SK-N-SH (cell line): ENCODE measurements around the gene DYNLT2B. TPM values are rescaled to one million over a fixed set of nuclear protein-coding genes. Genes with fewer than 3 reads are reported as not detected.

ENCODE experiments used
- CTCF ChIA-PET: fragments of 300-600, 350-600 bp; formaldehyde crosslinking; extraction: SDS; loops from one replicate; lab custom pipeline; 2021; lab: Yijun Ruan, JAX
- POLR2A ChIA-PET: fragments of 350-600 bp; sonication (Branson Sonifier 250); formaldehyde crosslinking; extraction: SDS; loops from one replicate; lab custom pipeline; 2020; ENCODE audit warnings: antibody characterized with exemption, inconsistent platforms; lab: Yijun Ruan, JAX
- DNase-seq: peaks from one replicate; pipeline ENCODE4 v3.0.0; 2012
- H2AFZ ChIP-seq: fragments of 200-600 bp; sonication (generic); 2 replicates; pipeline ENCODE4 v1.8.1; 2016; ENCODE audit warnings: antibody characterized with exemption, mild to moderate bottlenecking, low read depth
- H3F3A ChIP-seq: fragments of 200-600 bp; sonication (generic); replicated peaks from 2 replicates; pipeline ENCODE3; 2016; ENCODE audit warnings: antibody characterized with exemption, mild to moderate bottlenecking; ENCODE audit not compliant: insufficient read depth
- H3K27ac ChIP-seq, 2 experiments: fragments of 200-500 bp in 1 of 2; fragments of 200-600 bp in 1 of 2; sonication (Bioruptor generic) in 1 of 2; sonication (generic), shearing (Covaris generic) in 1 of 2; 2 replicates each; pipeline versions ENCODE4 v1.5.1 to v1.6.1; 2014 to 2016; ENCODE audit warnings: low read depth in 2 of 2, inconsistent platforms in 1 of 2, low read length in 1 of 2, mild to moderate bottlenecking in 1 of 2, mixed read lengths in 1 of 2
- H3K27me3 ChIP-seq: fragments of 200-600 bp; sonication (generic), shearing (Covaris generic); 2 replicates; pipeline ENCODE4 v1.6.1; 2016; ENCODE audit warnings: mixed run types; ENCODE audit not compliant: insufficient read depth
- H3K36me3 ChIP-seq, 2 experiments: fragments of 200-500 bp in 1 of 2; fragments of 200-600 bp in 1 of 2; sonication (Bioruptor generic) in 1 of 2; sonication (generic) in 1 of 2; replicated peaks in 1 of 2; 2 replicates each; pipeline versions ENCODE3 to v1.5.1; 2014 to 2016; ENCODE audit warnings: low read length in 1 of 2, mild to moderate bottlenecking in 1 of 2; ENCODE audit not compliant: insufficient read depth in 2 of 2, control insufficient read depth in 1 of 2
- H3K4me1 ChIP-seq, 2 experiments: fragments of 200-500 bp in 1 of 2; fragments of 200-600 bp in 1 of 2; sonication (Bioruptor generic) in 1 of 2; sonication (generic), shearing (Covaris generic) in 1 of 2; 2 replicates each; pipeline versions ENCODE4 v1.5.1 to v1.6.1; 2014 to 2016; ENCODE audit warnings: low read depth in 1 of 2, low read length in 1 of 2, mixed run types in 1 of 2; ENCODE audit not compliant: insufficient read depth in 2 of 2, control insufficient read depth in 1 of 2
- H3K4me2 ChIP-seq: fragments of 200-600 bp; sonication (generic), shearing (Covaris generic); 2 replicates; pipeline ENCODE4 v1.6.1; 2017; ENCODE audit warnings: mixed run types
- H3K4me3 ChIP-seq, 2 experiments: fragments of 200-500 bp in 1 of 2; fragments of 200-600 bp in 1 of 2; sonication (Bioruptor generic) in 1 of 2; sonication (generic), shearing (Covaris generic) in 1 of 2; 2 replicates each; pipeline versions ENCODE4 v1.5.1 to v1.8.1; 2014 to 2016; ENCODE audit warnings: low read depth in 2 of 2, inconsistent platforms in 1 of 2, low read length in 1 of 2, mild to moderate bottlenecking in 1 of 2, mixed read lengths in 1 of 2, moderate library complexity in 1 of 2
- H3K79me2 ChIP-seq: fragments of 200-600 bp; sonication (generic); 2 replicates; pipeline ENCODE4 v1.8.1; 2017; ENCODE audit warnings: mild to moderate bottlenecking; ENCODE audit not compliant: insufficient read depth
- H3K9ac ChIP-seq: fragments of 200-600 bp; sonication (generic); 2 replicates; pipeline ENCODE4 v1.6.1; 2017; ENCODE audit warnings: mixed run types
- H3K9me2 ChIP-seq: fragments of 200-600 bp; sonication (generic); 2 replicates; pipeline ENCODE4 v1.6.1; 2017; ENCODE audit warnings: mixed run types
- H3K9me3 ChIP-seq: fragments of 200-600 bp; sonication (generic); 2 replicates; pipeline ENCODE4 v1.6.1; 2017; ENCODE audit warnings: mixed run types, mild to moderate bottlenecking, moderate library complexity
- H4K20me1 ChIP-seq: fragments of 200-600 bp; sonication (generic); 2 replicates; pipeline ENCODE4 v1.6.1; 2017; ENCODE audit warnings: mild to moderate bottlenecking, mixed run types; ENCODE audit not compliant: insufficient read depth
- CHD2 ChIP-seq: fragments of 150-350 bp; IDR thresholded peaks from 2 replicates; pipeline ENCODE4 v1.6.1; 2018; ENCODE audit warnings: low read length; ENCODE audit not compliant: partially characterized antibody
- ELF1 ChIP-seq: IDR thresholded peaks from 2 replicates; pipeline ENCODE4 v1.4.0; 2012
- FOXM1 ChIP-seq: IDR thresholded peaks from 2 replicates; pipeline ENCODE4 v1.4.0; 2012; ENCODE audit warnings: low read depth, mild to moderate bottlenecking
- GABPA ChIP-seq: IDR thresholded peaks from 2 replicates; pipeline ENCODE4 v1.4.0; 2012; ENCODE audit warnings: low read depth, mild to moderate bottlenecking
- GATA2 ChIP-seq: sonication (generic); formaldehyde crosslinking; IDR thresholded peaks from 2 replicates; pipeline ENCODE4 v1.5.0; 2020; ENCODE audit warnings: mild to moderate bottlenecking, missing genetic modification reagents
- IRF3 ChIP-seq: fragments of 150-350 bp; IDR thresholded peaks from 2 replicates; pipeline ENCODE4 v1.6.1; 2016; ENCODE audit warnings: mild to moderate bottlenecking, low read depth, low read length
- JUND ChIP-seq: IDR thresholded peaks from 2 replicates; pipeline ENCODE4 v1.4.0; 2012
- MAX ChIP-seq: IDR thresholded peaks from 2 replicates; pipeline ENCODE4 v1.4.0; 2012; ENCODE audit warnings: low read depth
- MXI1 ChIP-seq: IDR thresholded peaks from 2 replicates; pipeline ENCODE4 v1.6.1; 2012; ENCODE audit warnings: mild to moderate bottlenecking, low read depth, low read length, improper control_type of control experiment
- NRF1 ChIP-seq: IDR thresholded peaks from 2 replicates; pipeline ENCODE4 v1.6.1; 2012; ENCODE audit warnings: low read depth, mild to moderate bottlenecking, low read length
- PBX3 ChIP-seq: IDR thresholded peaks from 2 replicates; pipeline ENCODE4; 2012
- POLR2AphosphoS5 ChIP-seq: IDR thresholded peaks from 2 replicates; pipeline ENCODE4 v1.6.1; 2012; ENCODE audit warnings: low read depth, low read length
- RAD21 ChIP-seq: IDR thresholded peaks from 2 replicates; pipeline ENCODE4 v1.6.1; 2012; ENCODE audit warnings: mild to moderate bottlenecking, low read length
- REST ChIP-seq: IDR thresholded peaks from 2 replicates; pipeline ENCODE4 v1.6.1; 2012; ENCODE audit warnings: mild to moderate bottlenecking, low read depth, low read length, moderate library complexity
- RXRA ChIP-seq: IDR thresholded peaks from 2 replicates; pipeline ENCODE4 v1.4.0; 2012; ENCODE audit warnings: low read depth, mild to moderate bottlenecking, borderline replicate concordance
- SIN3A ChIP-seq: IDR thresholded peaks from 2 replicates; pipeline ENCODE4 v1.6.1; 2012; ENCODE audit warnings: low read depth, mild to moderate bottlenecking, low read length, moderate library complexity, borderline replicate concordance
- SMC3 ChIP-seq: IDR thresholded peaks from 2 replicates; pipeline ENCODE4 v1.6.1; 2012; ENCODE audit warnings: low read depth, low read length, improper control_type of control experiment
- TCF12 ChIP-seq: IDR thresholded peaks from 2 replicates; pipeline ENCODE4 v1.4.0; 2012
- TEAD4 ChIP-seq: IDR thresholded peaks from 2 replicates; pipeline ENCODE4 v1.4.0; 2012; ENCODE audit warnings: mild to moderate bottlenecking, borderline replicate concordance; ENCODE audit not compliant: insufficient read depth
- USF1 ChIP-seq: IDR thresholded peaks from 2 replicates; pipeline ENCODE4 v1.4.0; 2012; ENCODE audit warnings: low read depth, borderline replicate concordance
- USF2 ChIP-seq: fragments of 150-350 bp; IDR thresholded peaks from 2 replicates; pipeline ENCODE4 v1.6.1; 2017; ENCODE audit warnings: antibody characterized with exemption, low read length, low read depth, borderline replicate concordance
- ZBTB33 ChIP-seq: IDR thresholded peaks from 2 replicates; pipeline ENCODE4 v1.4.0; 2012; ENCODE audit warnings: low read depth, borderline replicate concordance
- WGBS: methylation state at CpG from one replicate; pipeline ENCODE4 v1.1.6; 2017; ENCODE audit warnings: low lambda C conversion rate; 5-methylcytosine and 5-hydroxymethylcytosine counted together
- polyA plus RNA-seq, 3 experiments: library from polyadenylated mRNA; depleted of rRNA; stranded (reverse); fragments of >200 nt; gene quantifications; 2 replicates each; pipeline ENCODE4 v1.2.3, GENCODE V29; 2012

Gene DYNLT2B
- polyA plus RNA-seq (2012; rRNA removed) = 30.6 and 31.7 TPM in 2 replicates
- polyA plus RNA-seq (2012; cell fraction: cytosol; rRNA removed) = 35.1 and 38.1 TPM in 2 replicates
- 16.4 and 20.6 TPM in 2 replicates for polyA plus RNA-seq (2012; cell fraction: nucleus; rRNA removed)

- H3K79me2 ChIP-seq = peaks cover 15% of the 10 kb centered on the region
- peak within 1 kb of the TSS; percentile 89 for H2AFZ ChIP-seq
- peaks cover 10% of the 10 kb centered on the region for H3F3A ChIP-seq
- 3% methylated on average over 6 of the region's 92 CpGs for WGBS
- ChIA-PET POLR2A (interaction anchor here (0.7 to 1.5 kb wide), 5 partner anchors 33 to 211 kb away, joined by 3 to 7 read pairs (median 4); partner anchors contain the start of gene UBXN7), CTCF (interaction anchor here (0.6 to 0.7 kb wide), 2 partner anchors 35 to 1184 kb away, joined by 3 to 4 read pairs; no protein-coding TSS in a partner anchor)
- peak; percentile 99 for DNase-seq
- H3K36me3 ChIP-seq = peaks cover 0 to 4% of the 10 kb centered on the region in 2 experiments
- no peaks in the 10 kb centered on the region for H4K20me1 ChIP-seq
- peak within 1 kb of the TSS; percentile 94 for H3K9ac ChIP-seq
- peak within 1 kb of the TSS; percentile 83 for H3K4me2 ChIP-seq
- no peaks in the 10 kb centered on the region for H3K9me3 ChIP-seq
- H3K27ac ChIP-seq = peak within 1 kb of the TSS; percentile 90 to 93
- H3K4me3 ChIP-seq = peak within 1 kb of the TSS; percentile 60 to 93
- H3K9me2 ChIP-seq = no peaks in the 10 kb centered on the region
- no peaks in the 10 kb centered on the region; a peak in 1 of 4 replicates for H3K4me1 ChIP-seq
- no peaks in the 10 kb centered on the region for H3K27me3 ChIP-seq
- 0 out of 2 replicates have a peak, but pooled peaks have one; percentile 12 for TF ChIP-seq PBX3
- TF ChIP-seq MXI1 = peak; percentile 79
- no peak for TF ChIP-seq GABPA
- TF ChIP-seq SIN3A = 0 out of 2 replicates have a peak, but pooled peaks have one; percentile 37
- TF ChIP-seq CHD2 = peak; percentile 61
- no peak for TF ChIP-seq RXRA
- no peak for TF ChIP-seq USF1
- peak; percentile 89 for TF ChIP-seq POLR2AphosphoS5
- no peak for TF ChIP-seq USF2
- TF ChIP-seq REST = no peak
- no peak for TF ChIP-seq SMC3
- TF ChIP-seq RAD21 = no peak; the same call in 1 of the 2 replicates
- no peak for TF ChIP-seq ZBTB33
- TF ChIP-seq GATA2 (CRISPR knock-in tag) = no peak
- no peak for TF ChIP-seq FOXM1
- no peak for TF ChIP-seq JUND
- TF ChIP-seq IRF3 = no peak
- peak; percentile 95 for TF ChIP-seq NRF1
- TF ChIP-seq ELF1 = no peak
- TF ChIP-seq TCF12 = no peak
- no peak for TF ChIP-seq TEAD4
- TF ChIP-seq MAX = no peak; the same call in 1 of the 2 replicates
Observed at GRCh38 chr3:196317687-196318467, at the start of gene DYNLT2B. Gene DYNLT2B, minus strand, starts transcription at chr3:196318240. Its CDS starts 88 bp downstream, at chr3:196318152.
